Naive thymus-derived CD4-positive, alpha-beta T cell (primary cell): ENCODE measurements around the gene ZNF92. TPM values are rescaled to one million over a fixed set of nuclear protein-coding genes. Genes with fewer than 3 reads are reported as not detected.
A peak's percentile ranks its signal among the peaks of the same experiment; 100 is the strongest.

Source experiments
- ATAC-seq: fragments of 150-1000 bp; cut with Tn5 transposase; 2 replicates; pipeline ENCODE4 v1.10.0; 2021; ENCODE audit warnings: mild to moderate bottlenecking, moderate library complexity
- CTCF ChIA-PET: fragments of 350-600 bp; sonication (Branson Sonifier 250); formaldehyde crosslinking; loops from one replicate; lab custom pipeline; 2021; ENCODE audit warnings: antibody characterized with exemption; lab: Charles Lee
- POLR2A ChIA-PET: fragments of 350-600 bp; sonication (Branson Sonifier 250); formaldehyde crosslinking; loops from one replicate; lab custom pipeline; 2021; ENCODE audit warnings: antibody characterized with exemption, inconsistent platforms; lab: Charles Lee
- DNase-seq, 9 donors: peaks; one replicate each; pipeline versions ENCODE4 v3.0.0 to v3.0.0-alpha.2; 2020 to 2022; ENCODE audit warnings: mixed read lengths in 1 of 9
- H3K27ac ChIP-seq: one replicate; pipeline ENCODE4 v1.7.0; 2013; ENCODE audit warnings: mild to moderate bottlenecking, low read depth, low read length, moderate library complexity
- H3K27me3 ChIP-seq, 2 donors: one replicate each; pipeline ENCODE4 v1.7.0; 2013; ENCODE audit warnings: low read length in 2 of 2, mild to moderate bottlenecking in 2 of 2, moderate library complexity in 2 of 2; ENCODE audit not compliant: control insufficient read depth in 2 of 2, insufficient read depth in 2 of 2
- H3K36me3 ChIP-seq, 3 experiments: 1 replicate in 2 of 3; 2 replicates in 1 of 3; pipeline ENCODE4 v1.7.0; 2013; ENCODE audit warnings: low read length in 3 of 3, mild to moderate bottlenecking in 3 of 3, moderate library complexity in 1 of 3; ENCODE audit not compliant: insufficient read depth in 3 of 3, control insufficient read depth in 2 of 3
- H3K4me1 ChIP-seq, 2 donors: one replicate each; pipeline ENCODE4 v1.7.0; 2013; ENCODE audit warnings: low read length in 2 of 2, mild to moderate bottlenecking in 2 of 2, moderate library complexity in 1 of 2; ENCODE audit not compliant: control insufficient read depth in 2 of 2, insufficient read depth in 2 of 2
- H3K4me3 ChIP-seq: 2 replicates; pipeline ENCODE4 v1.7.0; 2013; ENCODE audit warnings: mild to moderate bottlenecking, low read length
- H3K9me3 ChIP-seq, 3 experiments: 1 replicate in 2 of 3; 2 replicates in 1 of 3; pipeline ENCODE4 v1.7.0; 2013; ENCODE audit warnings: low read length in 3 of 3; ENCODE audit not compliant: control insufficient read depth in 2 of 3
- H3K27ac Mint-ChIP-seq, 9 donors: one replicate each; pipeline ENCODE4 v1.8.0; 2020 to 2022; ENCODE audit warnings: mixed read lengths in 9 of 9, mild to moderate bottlenecking in 8 of 9, moderate library complexity in 5 of 9, inconsistent platforms in 2 of 9
- H3K27me3 Mint-ChIP-seq, 5 donors: one replicate each; pipeline ENCODE4 v1.8.0; 2021 to 2022; ENCODE audit warnings: mixed read lengths in 5 of 5, mild to moderate bottlenecking in 1 of 5
- H3K36me3 Mint-ChIP-seq, 5 donors: one replicate each; pipeline ENCODE4 v1.8.0; 2020 to 2022; ENCODE audit warnings: mixed read lengths in 5 of 5, mild to moderate bottlenecking in 3 of 5, inconsistent platforms in 1 of 5
- H3K4me1 Mint-ChIP-seq, 7 donors: one replicate each; pipeline ENCODE4 v1.8.0; 2020 to 2022; ENCODE audit warnings: mixed read lengths in 7 of 7, mild to moderate bottlenecking in 3 of 7, inconsistent platforms in 1 of 7
- H3K4me3 Mint-ChIP-seq, 10 donors: one replicate each; pipeline ENCODE4 v1.8.0; 2020 to 2022; ENCODE audit warnings: mild to moderate bottlenecking in 10 of 10, mixed read lengths in 10 of 10, moderate library complexity in 6 of 10, inconsistent platforms in 2 of 10
- H3K9me3 Mint-ChIP-seq, 11 donors: one replicate each; pipeline ENCODE4 v1.8.0; 2020 to 2022; ENCODE audit warnings: mixed read lengths in 11 of 11, mild to moderate bottlenecking in 4 of 11, inconsistent platforms in 1 of 11, moderate library complexity in 1 of 11
- intact Hi-C, 2 donors: fragments of 100-400 bp; cut with micrococcal nuclease; formaldehyde crosslinking; loops; one replicate each; pipeline ENCODE4 v1.15.1; 2023
- polyA plus RNA-seq, 2 donors: library from polyadenylated mRNA; unstranded; fragments of 300-500 nt; fragmentation: Illumina TruSeq; gene quantifications; one replicate each; pipeline ENCODE4 v1.2.3, GENCODE V29; 2021
- total RNA-seq, 6 experiments: library from RNA in 5 of 6; stranded (reverse) in 5 of 6; gene quantifications; 1 replicate in 5 of 6; 2 replicates in 1 of 6; pipeline ENCODE4 v1.2.3 and lab custom pipeline; 2021 to 2026

Gene ZNF92
- total and polyA plus RNA-seq, 7 experiments from 2014 or later: 8.4 to 22.5 (median 18.5) TPM

DNA sequence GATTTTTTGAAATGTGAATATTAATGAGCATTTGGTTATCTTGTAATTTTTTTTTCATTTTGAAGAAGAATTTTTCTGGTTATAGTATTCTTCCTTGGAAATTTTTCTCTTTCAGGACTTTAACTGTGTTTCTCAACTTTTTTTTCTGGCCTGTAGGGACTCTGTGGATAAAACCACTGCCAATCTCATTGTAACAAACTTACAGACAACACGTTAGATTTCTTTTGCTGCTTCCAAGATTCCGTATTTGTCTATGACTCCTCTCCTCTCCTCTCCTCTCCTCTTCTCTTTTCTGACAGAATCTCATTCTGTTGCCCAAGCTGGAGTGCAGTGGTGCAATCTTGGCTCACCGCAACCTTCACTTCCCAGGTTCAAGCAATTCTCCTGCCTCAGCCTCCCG, 19.4 kb upstream of the ZNF92 start:
- H3K36me3 ChIP-seq: no peaks in the 10 kb centered on the region
- ChIA-PET POLR2A (no interaction called here), CTCF (no interaction called here)
- Mint-ChIP-seq H3K27ac (no peak overlapping the region), H3K9me3 (peaks cover 0 to 5% (median 0%) of the 10 kb centered on the region in 11 donors), H3K27me3 (peaks cover 2 to 28% (median 22%) of the 10 kb centered on the region in 5 donors), H3K36me3 (peaks cover 0 to 3% (median 0%) of the 10 kb centered on the region in 5 donors), H3K4me1 (no peaks in the 10 kb centered on the region), H3K4me3 (no peak overlapping the region)
- H3K9me3 ChIP-seq: no peaks in the 10 kb centered on the region
- ATAC-seq (no peak), DNase-seq (no peak)
- H3K4me3 ChIP-seq: no peak overlapping the region
- H3K27me3 ChIP-seq: no peaks in the 10 kb centered on the region
- no peaks in the 10 kb centered on the region for H3K4me1 ChIP-seq
- no peak overlapping the region for H3K27ac ChIP-seq
- intact Hi-C loops: no loop called here

DNA sequence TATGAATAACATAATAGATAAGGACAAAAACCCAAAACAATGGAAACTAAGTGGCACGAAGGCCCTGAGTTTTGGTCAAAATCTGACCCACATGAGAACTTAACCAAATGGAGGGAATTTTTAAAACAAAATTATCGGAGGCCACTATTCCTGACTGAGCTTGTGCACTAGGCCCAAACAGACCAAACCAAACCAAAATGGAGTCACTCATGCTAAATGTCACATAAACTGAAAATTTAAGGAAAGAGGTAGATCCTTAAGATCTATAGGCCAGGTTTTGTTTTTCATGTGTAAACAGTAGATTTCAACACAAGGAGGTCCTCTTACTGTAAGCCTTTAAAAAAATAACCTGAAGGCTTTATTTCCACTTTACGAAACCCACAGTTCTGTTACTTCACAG, 3.8 kb upstream of the ZNF92 start:
- H3K27me3 Mint-ChIP-seq: no peaks in the 10 kb centered on the region
- H3K27me3 ChIP-seq: no peaks in the 10 kb centered on the region
- H3K4me1 ChIP-seq: peaks cover 2 to 4% of the 10 kb centered on the region in 2 donors
- intact Hi-C loops: loop anchor here (5.0 to 10.0 kb wide), 6 partner anchors 382 to 1475 kb away; partner anchors contain the start of genes GUSB (in 1 of the 2), ZNF107 (in 1 of the 2) and ZNF680 (in 1 of the 2)
- H3K4me1 Mint-ChIP-seq: peaks cover 3 to 22% (median 16%) of the 10 kb centered on the region in 7 donors
- H3K4me3 Mint-ChIP-seq: no peak overlapping the region
- ChIA-PET CTCF (no interaction called here), POLR2A (interaction anchor here (0.7 kb wide), 1 partner anchor 807 kb away, joined by 3 read pairs; no protein-coding TSS in a partner anchor)
- DNase-seq (no peak), ATAC-seq (no peak)
- H3K9me3 Mint-ChIP-seq: no peaks in the 10 kb centered on the region
- H3K9me3 ChIP-seq: no peaks in the 10 kb centered on the region
- no peak overlapping the region for H3K27ac Mint-ChIP-seq
- H3K27ac ChIP-seq: no peak overlapping the region
- peaks cover 0 to 1% (median 0%) of the 10 kb centered on the region in 5 donors for H3K36me3 Mint-ChIP-seq
- H3K4me3 ChIP-seq: no peak overlapping the region
- H3K36me3 ChIP-seq: peaks cover 0 to 6% (median 0%) of the 10 kb centered on the region in 3 experiments

DNA sequence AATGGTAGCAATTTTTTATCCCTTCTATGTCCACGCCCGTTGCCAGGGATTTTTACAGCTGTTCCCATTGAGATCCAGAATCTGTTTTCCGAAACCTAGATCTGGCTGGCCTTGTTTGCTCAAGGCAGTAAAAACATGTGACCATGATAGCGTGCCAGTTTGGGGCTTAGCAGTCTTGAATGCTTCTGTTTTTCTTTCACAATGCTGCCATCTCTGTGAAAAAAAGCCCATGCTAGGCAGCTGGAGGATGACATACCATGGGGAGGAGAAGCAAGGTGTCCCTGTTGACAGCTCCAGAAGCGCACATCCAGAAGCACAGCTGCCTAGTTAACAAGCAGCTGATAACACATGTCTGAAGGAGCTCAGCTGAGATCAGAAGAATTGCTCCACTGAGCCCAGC, 2.2 kb upstream of the ZNF92 start:
- Mint-ChIP-seq H3K9me3 (no peaks in the 10 kb centered on the region), H3K36me3 (peaks cover 0 to 9% (median 0%) of the 10 kb centered on the region in 5 donors), H3K27me3 (no peaks in the 10 kb centered on the region), H3K4me1 (peaks cover 7 to 37% (median 30%) of the 10 kb centered on the region in 7 donors), H3K4me3 (peak overlapping the region in 1 of 10 donors; percentile 47), H3K27ac (no peak overlapping the region)
- H3K4me1 ChIP-seq: peaks cover 8 to 19% of the 10 kb centered on the region in 2 donors
- ChIA-PET POLR2A (no interaction called here), CTCF (no interaction called here)
- no peaks in the 10 kb centered on the region for H3K9me3 ChIP-seq
- H3K4me3 ChIP-seq: no peak overlapping the region
- intact Hi-C loops: loop anchor here (5.0 to 10.0 kb wide), 6 partner anchors 381 to 1473 kb away; partner anchors contain the start of genes GUSB (in 1 of the 2), ZNF107 (in 1 of the 2) and ZNF680 (in 1 of the 2)
- DNase-seq (no peak), ATAC-seq (no peak)
- H3K27me3 ChIP-seq: no peaks in the 10 kb centered on the region
- peaks cover 0 to 6% (median 0%) of the 10 kb centered on the region in 3 experiments for H3K36me3 ChIP-seq
- no peak overlapping the region for H3K27ac ChIP-seq

DNA sequence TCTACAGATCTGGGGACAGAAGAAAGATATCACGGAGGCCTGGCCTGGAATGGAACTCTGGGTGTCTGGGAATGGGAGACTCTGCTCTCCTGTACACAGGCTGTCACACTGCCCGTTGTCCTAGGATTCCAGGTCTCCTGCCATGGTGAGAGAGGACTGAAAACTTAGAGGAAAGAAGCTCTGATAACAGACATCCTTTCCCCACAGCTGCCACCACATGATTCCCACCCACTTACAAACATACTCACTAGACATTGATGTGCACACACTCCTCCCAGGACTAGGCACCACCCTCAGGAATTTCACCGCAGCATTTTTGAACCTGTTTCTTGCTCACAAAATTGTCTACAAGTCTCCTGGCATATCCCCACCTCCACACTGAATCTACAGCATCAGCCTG, 5.7 kb downstream of the ZNF92 start:
- no peak for DNase-seq
- peaks cover 57 to 94% (median 87%) of the 10 kb centered on the region in 7 donors for H3K4me1 Mint-ChIP-seq
- intact Hi-C loops: loop anchor here in 1 of 2 donors (10.0 kb wide), 2 partner anchors 1115 to 1465 kb away; no protein-coding TSS in a partner anchor
- H3K9me3 Mint-ChIP-seq: peaks cover 0 to 34% (median 2%) of the 10 kb centered on the region in 11 donors
- peak overlapping the region in 6 of 10 donors; percentile 1 to 67 (median 11) for H3K4me3 Mint-ChIP-seq
- Histone ChIP-seq H3K27ac (no peak overlapping the region), H3K9me3 (no peaks in the 10 kb centered on the region), H3K36me3 (peaks cover 0 to 12% (median 7%) of the 10 kb centered on the region in 3 experiments), H3K4me3 (no peak overlapping the region), H3K27me3 (no peaks in the 10 kb centered on the region), H3K4me1 (peaks cover 14 to 29% of the 10 kb centered on the region in 2 donors)
- peaks cover 10 to 65% (median 46%) of the 10 kb centered on the region in 5 donors for H3K36me3 Mint-ChIP-seq
- ATAC-seq: no peak
- H3K27ac Mint-ChIP-seq: no peak overlapping the region
- H3K27me3 Mint-ChIP-seq: no peaks in the 10 kb centered on the region
- ChIA-PET POLR2A (no interaction called here), CTCF (no interaction called here)

DNA sequence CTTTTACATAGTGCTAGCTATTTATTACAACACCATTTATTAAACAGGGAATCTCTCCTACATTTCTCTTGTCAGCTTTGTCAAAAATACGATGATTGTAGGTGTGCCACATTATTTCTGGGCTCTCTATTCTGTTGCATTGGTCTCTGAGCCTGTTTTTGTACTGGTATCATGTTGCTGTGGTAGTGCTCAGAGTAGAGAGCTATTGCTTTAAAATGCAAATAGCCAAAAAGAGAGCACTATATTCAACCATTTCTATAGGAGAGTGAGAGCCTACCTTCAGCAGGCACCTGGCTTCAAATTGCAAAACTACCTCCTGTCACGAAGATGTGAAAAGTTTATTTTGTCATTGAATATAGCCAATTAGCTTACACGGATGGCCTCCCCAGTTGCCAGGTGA, 8.1 kb downstream of the ZNF92 start:
- intact Hi-C loops: no loop called here

DNA sequence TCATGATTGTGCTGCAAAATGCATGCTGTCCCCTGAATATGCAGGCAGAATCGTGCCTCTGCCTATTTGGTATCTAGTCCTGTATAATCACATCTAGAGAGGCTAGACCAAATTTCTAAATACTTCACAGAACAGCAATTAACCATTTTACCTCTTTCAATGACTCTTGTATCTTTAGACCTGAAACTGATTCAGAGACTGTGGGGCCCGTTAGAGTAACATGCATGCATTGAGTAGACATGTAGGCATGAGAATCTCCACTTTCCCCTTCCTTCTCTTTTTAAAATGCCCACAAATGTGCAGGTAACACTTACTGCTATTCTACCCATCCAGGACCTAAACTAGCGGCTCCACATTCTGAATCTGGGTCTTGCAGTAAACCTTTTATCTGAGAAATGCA, 8.8 kb downstream of the ZNF92 start:
- intact Hi-C loops: no loop called here
- ATAC-seq (no peak), DNase-seq (no peak)
- Histone ChIP-seq H3K27me3 (no peaks in the 10 kb centered on the region), H3K27ac (no peak overlapping the region), H3K4me3 (no peak overlapping the region), H3K9me3 (no peaks in the 10 kb centered on the region), H3K4me1 (peaks cover 6 to 14% of the 10 kb centered on the region in 2 donors), H3K36me3 (peaks cover 0 to 12% (median 7%) of the 10 kb centered on the region in 3 experiments)
- Mint-ChIP-seq H3K27me3 (no peaks in the 10 kb centered on the region), H3K9me3 (peaks cover 0 to 52% (median 0%) of the 10 kb centered on the region in 11 donors), H3K4me3 (no peak overlapping the region), H3K27ac (peak overlapping the region in 2 of 9 donors; percentile 6 to 36), H3K36me3 (peaks cover 13 to 79% (median 58%) of the 10 kb centered on the region in 5 donors), H3K4me1 (peaks cover 46 to 85% (median 73%) of the 10 kb centered on the region in 7 donors)
- POLR2A ChIA-PET: no interaction called here
- CTCF ChIA-PET: no interaction called here

More for the DNA sequence above, 8.1 kb downstream of the ZNF92 start:
- CTCF ChIA-PET: no interaction called here
- ATAC-seq (no peak), DNase-seq (no peak)
- POLR2A ChIA-PET: no interaction called here
- Histone ChIP-seq H3K27ac (no peak overlapping the region), H3K36me3 (peaks cover 0 to 12% (median 7%) of the 10 kb centered on the region in 3 experiments), H3K4me3 (no peak overlapping the region), H3K4me1 (peaks cover 6 to 14% of the 10 kb centered on the region in 2 donors), H3K27me3 (no peaks in the 10 kb centered on the region), H3K9me3 (no peaks in the 10 kb centered on the region)
- no peaks in the 10 kb centered on the region for H3K27me3 Mint-ChIP-seq
- peak overlapping the region in 2 of 10 donors; percentile 12 to 14 for H3K4me3 Mint-ChIP-seq
- H3K36me3 Mint-ChIP-seq: peaks cover 10 to 80% (median 59%) of the 10 kb centered on the region in 5 donors
- no peak overlapping the region for H3K27ac Mint-ChIP-seq
- peaks cover 0 to 52% (median 2%) of the 10 kb centered on the region in 11 donors for H3K9me3 Mint-ChIP-seq
- peaks cover 48 to 88% (median 79%) of the 10 kb centered on the region in 7 donors for H3K4me1 Mint-ChIP-seq
